Stimulated activated CD8-positive, alpha-beta memory T cell treated with anti-CD3 and anti-CD28 coated beads, Interleukin-15, amount 100 ng/mL, for 48 hours (primary cell): Measurements from ENCODE around the gene ACP1.

Source experiments
- DNase-seq, 2 donors: peaks; one replicate each; pipeline ENCODE4 v3.0.0-alpha.2; 2020; ENCODE audit warnings: low read depth in 2 of 2

Gene ACP1

GRCh38 chr2:255195-255594 is 9.6 kb upstream of the ACP1 start:
- DNase-seq, result no peak

- DNase-seq, result no peak
These were observed 8.7 kb upstream of the ACP1 start for GRCh38 chr2:256094-256493.

- DNase-seq, result no peak
These were observed 7.3 kb upstream of the ACP1 start for GRCh38 chr2:257429-257828.

DNA sequence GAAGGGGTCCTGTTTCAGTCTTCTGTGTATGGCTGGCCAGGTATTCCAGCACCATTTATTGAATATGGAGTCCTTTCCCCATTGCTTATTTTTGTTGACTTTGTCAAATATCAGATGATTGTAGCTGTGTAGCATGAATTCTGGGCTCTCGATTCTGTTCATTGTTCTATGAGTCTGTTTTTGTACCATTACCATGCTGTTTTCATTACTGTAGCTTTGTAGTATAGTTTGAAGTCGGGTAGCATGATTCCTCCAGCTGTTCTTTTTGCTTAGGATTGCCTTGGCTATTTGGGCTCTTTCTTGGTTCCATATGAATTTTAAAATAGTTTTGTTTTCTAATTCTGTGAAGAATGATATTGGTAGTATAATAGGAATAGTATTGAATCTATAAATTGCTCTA is 6.9 kb upstream of the ACP1 start:
- no peak for DNase-seq

GRCh38 chr2:258933-259332 is 5.8 kb upstream of the ACP1 start:
- DNase-seq, result no peak

GRCh38 chr2:259789-260331 is 4.9 kb upstream of the ACP1 start:
- DNase-seq, result no peak

- no peak for DNase-seq
These were observed 4.1 kb upstream of the ACP1 start for GRCh38 chr2:260507-261161.

- no peak for DNase-seq
These were observed 2.6 kb upstream of the ACP1 start for GRCh38 chr2:262117-262516.

DNA sequence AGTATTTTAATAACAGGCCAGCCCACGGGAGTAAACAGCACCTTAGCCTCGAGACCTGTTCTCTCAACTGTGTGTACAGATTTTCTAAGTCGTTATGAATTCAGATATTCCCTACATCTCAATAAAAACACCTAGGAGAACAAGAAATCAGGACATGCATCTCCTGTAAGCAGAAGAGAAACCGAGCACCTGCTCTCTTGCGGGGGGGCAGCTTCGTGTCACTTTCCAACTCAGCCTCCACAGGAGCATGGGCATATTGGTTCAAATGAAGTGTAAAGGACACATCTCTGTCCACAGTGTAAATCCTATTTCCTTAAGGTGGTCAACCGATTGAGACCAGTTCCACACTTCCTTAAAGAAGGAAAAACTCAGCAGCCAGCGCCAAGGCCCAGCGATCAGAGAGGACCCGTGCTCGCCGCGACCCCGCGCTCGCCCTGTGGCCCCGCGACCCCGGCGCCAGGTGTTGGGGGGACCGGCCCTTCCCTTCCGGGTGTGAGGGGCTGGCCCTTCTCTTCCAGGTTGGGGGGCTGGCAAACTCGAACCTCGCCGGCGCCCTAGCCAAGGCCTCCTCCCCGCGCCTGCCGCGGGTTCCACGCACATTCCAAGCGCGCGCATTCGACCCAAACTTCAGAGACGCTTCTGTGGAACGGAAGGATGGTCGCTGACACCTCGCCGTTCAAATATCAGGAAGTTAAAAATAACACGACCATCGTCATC is 1.6 kb upstream of the ACP1 start:
- DNase-seq, result no peak

GRCh38 chr2:263774-264492 is 814 bp upstream of the ACP1 start, which contains the start of gene SH3YL1:
TSS of gene SH3YL1 (minus strand) at chr2:264032. CDS start at chr2:263984, 48 bp downstream.
- DNase-seq, result peak; percentile 25 to 31

DNA sequence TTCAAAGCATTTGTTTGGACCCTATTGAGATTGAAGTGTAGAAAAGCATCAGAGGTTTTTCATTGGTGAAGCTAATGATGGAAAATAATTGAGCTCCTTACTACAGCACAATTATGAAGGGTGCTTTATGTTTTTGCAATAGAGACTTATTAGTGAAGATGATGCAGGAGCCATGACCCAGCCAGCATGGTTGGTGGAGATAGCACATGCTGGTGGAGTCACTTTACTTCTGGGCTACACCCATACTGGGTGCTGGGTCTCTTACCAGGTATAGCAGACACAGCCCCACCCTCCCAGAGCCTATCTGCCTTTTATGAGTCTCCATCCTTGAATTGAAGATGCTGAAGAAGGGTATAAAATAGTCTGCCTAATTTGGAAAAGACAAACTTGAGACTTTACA is 3.6 kb downstream of the ACP1 start:
- DNase-seq, result no peak

DNA sequence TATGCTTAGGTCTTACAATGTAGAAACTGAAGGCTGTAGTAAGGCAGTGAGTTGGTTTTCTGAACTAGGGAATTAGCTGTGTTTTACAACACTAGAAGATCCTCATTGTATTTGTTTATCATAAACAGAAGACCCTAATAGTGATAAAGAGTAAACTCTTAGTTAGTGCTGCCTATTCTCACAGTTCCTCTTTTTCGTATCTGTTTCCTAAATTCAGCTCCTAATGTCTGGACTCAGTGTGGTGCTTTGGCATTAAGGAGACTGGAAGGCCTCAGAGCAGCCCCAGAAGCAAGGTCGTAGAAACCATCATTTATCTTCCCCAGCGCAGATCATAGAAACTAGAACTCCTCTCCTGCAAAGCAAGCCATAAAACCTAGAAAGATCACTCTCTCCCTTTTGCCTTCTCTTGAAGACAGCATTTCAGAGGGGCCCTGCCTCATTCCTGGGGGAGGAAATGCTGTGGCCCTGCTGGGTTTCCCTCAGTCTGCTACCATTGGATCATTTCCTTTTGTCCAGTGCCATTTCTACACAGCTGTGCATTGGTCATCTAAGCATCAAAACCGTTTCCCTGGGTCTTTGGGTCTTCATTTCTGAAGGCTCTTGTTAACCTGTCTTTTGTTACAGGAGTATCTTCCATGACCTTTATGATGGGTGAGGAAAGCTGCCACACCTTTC is 4.7 kb downstream of the ACP1 start:
- no peak for DNase-seq

DNA sequence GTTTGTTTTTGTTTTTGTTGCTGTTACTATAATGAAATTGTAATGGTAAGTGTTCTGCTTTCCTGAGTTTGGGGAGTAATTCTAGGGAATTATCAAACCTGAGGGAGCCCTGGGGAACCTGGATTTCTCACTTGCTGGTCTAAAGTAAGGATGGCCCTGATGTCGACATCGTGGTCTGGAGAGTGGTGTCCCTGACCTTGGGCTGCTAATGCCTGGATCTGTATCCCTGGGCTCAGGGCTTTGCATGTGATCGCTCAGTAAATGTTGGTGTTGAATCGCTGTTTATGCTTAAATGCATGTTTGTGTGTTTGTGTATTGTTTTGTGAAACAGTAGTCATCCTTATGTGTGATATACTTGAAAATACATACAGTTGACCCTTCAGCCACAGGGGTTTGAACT is 6.1 kb downstream of the ACP1 start:
- no peak for DNase-seq

- no peak for DNase-seq
These were observed 7.2 kb downstream of the ACP1 start for GRCh38 chr2:271917-272316.

DNA sequence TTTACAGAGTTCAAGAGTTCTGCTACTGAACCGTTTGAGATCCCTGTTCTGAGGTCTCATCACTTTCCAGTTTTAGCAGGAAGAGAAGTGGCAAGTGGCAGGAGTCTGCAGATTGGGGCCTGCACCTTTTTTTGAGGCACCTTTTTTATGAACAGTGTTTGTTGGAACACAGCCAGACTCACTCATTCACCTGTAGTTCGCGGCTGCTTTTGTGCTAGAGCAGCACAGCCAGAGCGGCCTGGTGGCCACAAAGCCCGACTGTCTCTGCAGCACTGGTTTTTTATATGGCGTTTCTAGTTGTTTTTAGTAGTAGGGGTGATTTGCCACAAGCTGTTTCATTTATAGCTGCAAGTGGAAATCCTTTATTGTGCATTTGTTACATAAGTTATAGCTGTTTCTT is 8.6 kb downstream of the ACP1 start:
- no peak for DNase-seq

DNA sequence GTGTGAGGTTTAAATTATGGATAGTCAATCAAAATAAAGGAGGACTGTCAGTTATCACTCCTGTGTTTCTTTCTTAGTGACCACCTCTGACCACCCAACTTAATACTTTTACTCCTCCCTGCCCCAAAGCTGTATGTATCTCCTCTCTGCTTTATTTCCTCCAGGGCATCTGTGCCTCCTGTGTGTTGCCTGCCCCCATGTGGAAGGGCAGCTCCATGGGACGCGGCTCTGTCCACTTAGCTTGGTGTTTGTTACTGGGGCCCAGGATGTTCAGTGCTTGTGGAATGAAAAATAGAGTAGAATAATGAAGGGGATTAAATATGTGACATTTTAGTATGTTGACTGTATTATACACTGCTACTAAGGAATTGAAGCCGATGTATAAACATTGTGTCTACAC is 9.8 kb downstream of the ACP1 start:
- DNase-seq, result no peak

DNA sequence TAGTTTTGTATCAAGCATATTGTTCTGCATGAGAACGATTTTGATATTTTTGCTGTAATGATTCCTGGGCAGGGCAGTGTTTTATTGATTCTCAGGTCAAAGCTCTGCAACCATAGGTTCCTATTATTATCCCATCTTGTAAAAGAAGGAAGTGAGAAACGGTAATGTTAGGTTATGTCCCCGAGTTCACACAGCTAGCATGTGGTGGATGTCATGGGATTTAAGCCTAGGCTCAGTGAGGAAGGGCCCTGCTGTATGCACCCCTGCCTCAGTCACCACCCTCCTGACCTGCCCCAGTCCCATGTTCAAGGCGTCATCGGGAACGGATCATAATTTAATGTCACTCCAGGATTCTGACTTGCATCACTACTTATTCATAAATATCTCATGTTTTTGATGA is 10.7 kb downstream of the ACP1 start:
- no peak for DNase-seq

GRCh38 chr2:278312-278926 is 13.7 kb downstream of the ACP1 start:
- no peak for DNase-seq

DNA sequence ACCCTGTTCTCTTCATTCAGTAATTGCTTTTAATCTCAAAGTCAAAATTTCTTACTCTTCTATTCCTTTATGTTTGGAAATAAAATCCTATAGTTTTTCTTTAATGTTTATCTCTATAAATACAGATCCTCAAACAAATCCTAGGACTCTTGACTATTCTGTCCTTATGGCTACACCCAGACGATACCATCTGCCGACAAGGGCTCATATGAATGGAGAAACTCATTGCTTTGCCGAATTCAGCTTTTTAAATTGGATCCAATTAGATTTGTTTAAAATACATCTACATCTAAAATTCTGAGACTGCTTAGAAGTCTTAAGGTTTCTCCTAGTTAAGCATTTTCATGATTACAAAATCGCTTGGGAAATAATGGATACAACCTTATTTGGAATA is 14.2 kb downstream of the ACP1 start:
- no peak for DNase-seq

- DNase-seq, result no peak
These were observed 14.6 kb downstream of the ACP1 start for GRCh38 chr2:279366-279765.

- no peak for DNase-seq
These were observed 15.4 kb downstream of the ACP1 start for GRCh38 chr2:279956-280649.
